HuH-7.5 (cell line): ENCODE results near the gene IL17RD.
A peak's percentile ranks its signal among the peaks of the same experiment; 100 is the strongest.
"Not testable (repeated sequence)": the region's sequence is repeated elsewhere in the genome, so short reads cannot be mapped to it uniquely, and the experiment has no call there.

Source experiments
- DNase-seq: peaks from one replicate; pipeline ENCODE4 v3.0.0; 2011; ENCODE audit warnings: low spot score

IL17RD gene

DNA sequence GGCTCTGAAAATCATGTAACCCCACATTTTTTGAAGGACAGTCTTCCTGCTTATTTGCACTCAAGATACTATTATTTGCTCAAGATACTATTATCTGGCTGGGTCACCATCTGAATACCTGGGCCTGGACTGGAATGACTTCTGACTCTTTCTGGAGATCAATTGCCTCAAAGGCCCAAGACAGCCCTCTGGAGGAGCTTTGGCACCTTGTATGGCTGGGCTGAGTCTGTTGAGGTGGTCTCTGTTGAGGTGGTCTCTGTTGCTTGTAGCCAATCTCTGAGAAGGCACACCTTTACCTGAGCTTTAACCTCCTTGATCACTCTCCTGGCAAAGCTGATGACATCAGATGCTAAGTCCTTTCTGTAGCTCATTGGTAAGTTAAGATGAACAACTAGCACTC, 71.7 kb downstream of the IL17RD start:
- DNase-seq = no peak

- no peak for DNase-seq
Measured at GRCh38 chr3:57091521-57092273, 73.5 kb downstream of the IL17RD start.

GRCh38 chr3:57089043-57089442, 76.1 kb downstream of the IL17RD start:
- DNase-seq = no peak

DNA sequence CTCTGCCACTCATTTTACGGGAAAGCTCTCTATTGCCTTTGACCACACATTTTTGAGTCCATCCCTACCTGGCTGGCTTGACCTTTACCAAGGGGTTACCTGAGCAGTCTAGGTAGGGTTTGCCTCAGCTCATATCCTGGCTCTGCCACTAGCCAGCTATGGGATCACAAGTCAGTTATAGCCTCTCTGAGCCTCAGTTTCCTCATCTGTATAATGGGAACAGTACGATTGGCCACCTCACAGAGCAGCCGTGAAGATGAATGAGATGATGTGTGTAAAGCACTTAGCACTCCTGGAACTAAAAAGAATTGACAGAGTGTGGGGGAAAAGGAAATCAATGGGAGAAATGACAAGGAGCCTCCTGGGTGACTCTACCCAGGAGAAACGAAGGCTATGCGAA, 76.7 kb downstream of the IL17RD start:
- no peak for DNase-seq

GRCh38 chr3:57087361-57088092, 77.6 kb downstream of the IL17RD start:
- DNase-seq = no peak

- DNase-seq = no peak
Measured at GRCh38 chr3:57086201-57086600, 79.0 kb downstream of the IL17RD start.

DNA sequence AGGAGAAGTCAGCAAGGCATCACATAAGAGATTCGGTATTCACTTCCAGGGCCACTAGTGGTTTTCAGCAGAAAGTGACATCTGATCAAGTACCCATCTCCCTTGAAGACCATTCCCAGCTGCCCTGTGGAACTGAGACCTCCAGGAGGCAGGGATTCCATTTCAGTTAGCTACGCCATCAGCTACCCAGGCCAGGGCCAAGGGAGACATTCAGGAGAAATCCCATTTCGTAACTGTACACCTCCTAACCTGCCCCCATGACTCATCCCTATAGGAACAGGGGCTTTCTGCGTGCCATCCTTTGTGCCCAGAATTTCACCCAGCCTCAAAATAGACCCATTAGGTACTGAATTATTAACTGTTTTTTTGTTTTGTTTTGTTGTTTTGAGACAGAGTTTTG, 79.9 kb downstream of the IL17RD start:
- no peak for DNase-seq

GRCh38 chr3:57083266-57083995, 81.7 kb downstream of the IL17RD start:
- not testable (repeated sequence) for DNase-seq

DNA sequence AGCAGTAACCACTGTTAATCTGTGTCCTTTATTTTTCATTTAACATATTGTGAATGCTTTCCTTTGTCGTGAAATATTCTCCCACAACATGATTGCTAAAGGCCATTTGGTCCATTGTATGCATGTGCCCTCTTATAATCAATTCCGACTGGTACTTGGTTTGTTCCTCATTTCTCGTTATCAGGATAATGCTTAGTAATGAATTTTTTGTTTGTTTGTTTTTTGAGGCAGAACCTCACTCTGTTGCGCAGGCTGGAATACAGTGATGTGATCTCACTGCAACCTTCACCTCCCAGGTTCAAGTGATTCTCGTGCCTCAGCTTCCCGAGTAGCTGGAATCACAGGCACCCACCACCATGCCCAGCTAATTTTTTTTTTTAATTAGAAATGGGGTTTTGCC, 82.7 kb downstream of the IL17RD start:
- no peak for DNase-seq

DNA sequence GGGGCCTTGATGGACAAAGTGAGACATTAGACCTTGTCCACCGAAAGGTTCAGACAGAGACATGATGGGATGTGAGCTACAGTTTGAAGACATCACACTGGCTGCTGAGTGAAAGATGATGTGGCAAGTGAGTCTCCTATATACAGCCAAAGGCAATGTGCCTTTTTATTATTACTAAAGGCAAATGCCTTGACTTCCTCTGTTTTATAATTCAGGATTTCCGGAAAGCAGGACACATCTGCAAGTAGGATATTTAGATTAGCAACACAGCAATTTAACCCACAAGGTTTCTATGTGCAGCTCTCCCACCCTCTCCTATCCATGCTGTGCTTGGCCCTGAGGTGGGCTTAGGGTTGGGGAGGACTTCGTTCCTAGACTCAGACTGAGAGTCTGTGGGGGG, 84.0 kb downstream of the IL17RD start:
- DNase-seq = no peak

DNA sequence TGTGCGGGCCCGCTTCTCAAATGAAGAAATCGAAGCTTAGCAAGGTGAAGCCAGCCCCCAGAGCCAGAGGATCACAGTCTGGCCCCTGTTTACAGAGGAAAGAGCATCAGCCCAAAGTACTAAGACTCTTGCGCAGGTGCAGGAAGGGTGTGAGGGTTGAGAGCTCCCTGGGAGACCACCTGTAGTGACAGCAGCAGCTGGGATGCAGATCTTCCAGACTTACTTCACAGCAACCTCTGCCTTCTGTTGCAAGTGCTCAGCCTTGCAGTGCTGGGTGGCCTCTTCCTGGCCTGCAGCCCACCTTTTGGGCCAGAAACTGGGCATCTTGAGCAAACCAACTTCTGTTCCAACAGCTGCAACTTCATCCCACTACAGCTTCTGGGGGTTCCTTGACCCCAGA, 85.0 kb downstream of the IL17RD start:
- no peak for DNase-seq

DNA sequence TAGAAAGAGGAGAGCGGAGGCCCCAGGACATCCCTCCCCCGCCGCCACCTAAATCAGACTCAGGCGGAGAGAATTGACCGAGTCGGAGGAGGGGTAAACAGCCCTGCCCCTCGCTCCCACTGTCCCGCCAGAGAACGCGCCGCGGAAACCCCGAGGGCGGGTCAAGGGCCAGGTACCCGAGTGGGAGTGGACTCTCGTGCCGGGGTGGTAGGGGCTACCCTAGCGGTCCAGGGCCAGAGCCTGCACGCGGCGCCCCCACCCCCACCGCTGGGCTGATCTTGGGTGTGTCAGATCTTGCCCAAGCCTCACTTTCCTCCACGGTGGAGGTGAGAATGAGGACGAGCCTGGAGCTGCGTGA, 85.7 kb downstream of the IL17RD start:
- peak; percentile 13 for DNase-seq

- peak; percentile 42 for DNase-seq
Measured at GRCh38 chr3:57078635-57079473, 86.3 kb downstream of the IL17RD start.

DNA sequence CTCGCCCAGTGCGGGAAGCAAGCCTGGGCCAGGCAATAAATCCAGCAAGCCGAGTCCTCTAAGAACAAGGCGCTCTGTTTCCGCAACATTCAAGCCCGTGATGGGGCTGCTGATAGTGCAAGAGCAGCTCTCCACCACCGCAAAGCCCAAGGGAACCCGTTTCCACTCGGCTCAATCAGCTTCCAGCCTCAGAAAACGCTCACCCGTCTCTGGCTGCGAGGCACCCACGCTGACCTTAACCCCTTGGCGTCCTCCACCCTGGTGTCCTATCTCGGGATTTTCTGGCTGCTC, 86.9 kb downstream of the IL17RD start:
- DNase-seq = peak; percentile 27

GRCh38 chr3:57077630-57078343, 87.4 kb downstream of the IL17RD start:
- DNase-seq = no peak

DNA sequence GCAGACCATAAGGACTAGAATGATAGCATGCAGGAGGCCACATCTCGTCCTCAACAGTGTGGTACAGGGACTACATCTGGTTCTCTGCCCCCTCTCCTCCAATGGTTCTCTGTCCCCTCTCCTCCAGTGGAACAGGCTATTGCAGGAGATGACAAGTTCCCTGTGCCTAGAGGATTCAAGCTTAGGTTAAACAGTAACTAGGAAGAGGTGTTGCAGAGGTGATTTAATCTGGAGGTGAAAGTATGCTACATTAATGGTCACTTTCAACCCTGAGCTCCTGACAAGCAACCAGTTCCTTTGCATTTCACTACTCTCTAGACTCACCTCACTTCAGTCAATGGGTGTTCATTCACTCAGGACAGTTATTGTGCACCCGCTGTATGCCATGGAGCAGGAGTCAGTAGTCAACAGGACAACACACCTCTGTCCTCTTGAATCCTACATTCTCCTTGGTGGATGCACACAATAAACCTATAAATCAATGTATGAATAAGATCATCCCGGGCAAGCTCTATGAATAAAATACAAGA, 88.7 kb downstream of the IL17RD start:
- DNase-seq = no peak

DNA sequence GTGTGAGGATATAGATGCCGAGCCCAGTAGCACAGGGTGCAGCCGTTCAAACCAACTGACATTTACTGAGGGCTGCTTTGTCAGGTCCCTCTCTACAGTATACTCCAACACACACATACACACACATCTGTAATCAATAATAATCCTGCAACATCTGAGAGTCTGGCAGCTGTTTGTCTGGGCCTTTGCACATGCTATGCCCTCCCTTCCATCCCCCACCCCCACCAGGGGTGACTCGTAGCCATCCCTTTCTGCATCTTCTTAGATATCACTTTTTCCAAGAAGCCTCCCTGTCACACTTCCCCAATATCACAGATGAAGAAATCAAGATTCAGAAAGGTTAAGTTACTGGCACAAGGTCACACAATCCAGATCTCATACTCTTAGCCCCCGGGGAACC, 91.0 kb downstream of the IL17RD start:
- no peak for DNase-seq

DNA sequence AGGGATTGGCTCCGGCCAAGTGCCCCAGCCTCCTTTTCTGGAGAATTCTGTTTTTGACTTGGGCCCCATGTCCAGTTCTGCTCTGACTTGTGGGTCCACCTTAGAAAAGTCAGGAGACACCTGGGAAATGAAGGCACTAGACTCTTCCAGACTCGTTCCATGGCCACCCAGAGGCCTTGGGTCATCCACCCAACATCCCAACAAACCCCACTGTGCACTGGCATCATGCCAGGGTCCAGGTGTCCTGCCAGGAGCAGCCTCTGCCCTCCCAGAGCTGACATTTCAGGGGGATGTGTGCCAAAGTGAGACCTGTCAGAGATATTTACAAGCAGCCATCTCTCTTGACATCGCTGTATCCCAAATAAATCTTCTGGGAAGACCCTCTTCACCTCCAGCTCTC, 91.5 kb downstream of the IL17RD start:
- no peak for DNase-seq

- no peak for DNase-seq
Measured at GRCh38 chr3:57069503-57069902, 95.7 kb downstream of the IL17RD start.

DNA sequence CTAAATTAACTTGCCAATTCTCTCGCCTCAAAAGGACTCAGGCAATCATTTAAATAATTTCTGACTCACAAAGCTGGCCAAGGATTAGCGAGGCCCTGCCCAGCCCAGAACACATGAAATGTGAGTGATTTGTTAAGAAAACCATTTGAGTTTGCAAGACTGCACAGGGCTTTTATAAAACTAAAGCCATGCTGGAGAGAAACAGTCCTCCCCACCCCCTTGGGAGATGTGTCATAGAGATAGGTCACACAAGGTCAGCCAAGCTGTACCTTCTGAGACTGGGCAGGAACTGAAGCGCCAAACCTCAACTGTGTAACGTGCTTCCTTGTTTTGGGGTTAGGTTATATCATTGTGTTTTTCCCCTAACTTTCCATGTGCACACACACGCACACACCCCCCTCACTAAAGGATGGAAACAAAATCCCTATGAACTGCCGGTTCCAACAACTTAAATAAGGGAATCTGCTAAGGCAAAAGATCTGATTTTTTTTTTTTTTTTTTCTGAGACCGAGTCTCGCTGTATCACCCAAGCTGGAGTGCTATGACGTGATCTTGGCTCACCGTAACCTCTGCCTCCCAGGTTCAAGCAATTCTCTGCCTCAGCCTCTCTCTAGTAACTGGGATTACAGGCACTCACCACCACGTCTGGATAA, 96.6 kb downstream of the IL17RD start:
- DNase-seq = no peak

DNA sequence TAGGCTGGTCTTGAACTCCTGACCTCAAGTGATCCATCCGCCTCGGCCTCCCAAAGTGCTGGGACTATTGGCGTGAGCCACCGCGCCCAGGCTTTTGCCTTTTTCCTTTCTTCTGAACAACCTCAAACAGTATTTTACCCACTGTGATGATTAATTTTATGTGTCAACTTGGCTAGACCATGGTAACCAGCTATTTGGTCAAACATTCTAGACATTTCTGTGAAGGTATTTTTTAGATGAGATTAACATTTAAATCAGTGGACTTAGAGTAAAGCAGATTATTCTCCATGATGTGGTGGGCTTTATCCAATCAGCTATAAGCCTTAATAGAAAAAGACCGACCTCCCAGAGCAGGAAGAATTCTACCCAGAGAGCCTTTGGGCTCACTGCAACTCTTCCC, 98.7 kb downstream of the IL17RD start:
- no peak for DNase-seq
